Measurements from ENCODE around the gene NR2C2.

NR2C2 gene

DNA sequence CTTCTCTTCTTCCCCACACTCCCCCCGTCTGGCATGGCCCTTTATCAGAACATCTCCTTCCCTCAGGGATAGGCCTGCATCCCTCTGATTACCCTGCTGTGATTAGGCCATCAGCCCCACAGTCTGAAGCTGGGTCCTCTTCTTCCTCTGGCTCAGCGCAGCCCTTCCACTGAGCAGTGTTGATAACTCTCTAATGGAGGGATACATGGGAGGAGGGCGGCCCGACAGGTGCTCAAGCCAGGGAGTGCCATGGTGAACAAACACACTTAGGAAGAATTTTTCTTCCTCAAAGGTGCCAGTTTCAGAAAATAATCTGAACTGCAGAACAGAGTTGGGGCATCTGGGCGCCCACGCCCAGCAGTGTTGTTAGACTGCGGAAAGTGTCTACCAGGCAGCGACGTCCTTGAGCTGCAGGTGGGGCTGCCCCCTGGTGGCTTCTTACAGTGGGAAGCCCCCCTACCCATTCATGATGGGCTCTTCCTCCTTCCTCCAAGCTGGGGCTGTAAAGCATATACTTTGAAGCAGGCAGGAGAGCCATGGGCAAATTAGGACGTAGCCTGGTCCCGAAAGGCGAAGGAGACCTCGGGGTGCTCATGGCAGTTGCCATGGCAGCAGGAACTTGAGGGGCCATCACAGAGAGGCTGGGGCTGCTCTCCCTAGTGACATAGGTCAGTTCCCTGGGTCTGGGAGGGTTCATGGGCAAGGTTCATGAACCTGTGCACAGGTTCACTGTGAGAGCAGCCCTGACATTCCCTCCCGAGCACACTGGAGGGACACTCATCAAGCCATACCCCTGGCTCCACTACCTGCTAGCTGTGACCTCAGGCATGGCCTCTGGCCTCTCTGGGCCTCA lies 33.2 kb upstream of the NR2C2 start:
- DNase-seq (ENCODE audit: low spot score in 2 of 2) (no peak), ATAC-seq (no peak)
- Mint-ChIP-seq H3K9me3 (no peaks in the 10 kb centered on the region), H3K27ac (no peak overlapping the region), H3K4me3 (no peak overlapping the region), H3K4me1 (no peaks in the 10 kb centered on the region), H3K36me3 (no peaks in the 10 kb centered on the region)

DNA sequence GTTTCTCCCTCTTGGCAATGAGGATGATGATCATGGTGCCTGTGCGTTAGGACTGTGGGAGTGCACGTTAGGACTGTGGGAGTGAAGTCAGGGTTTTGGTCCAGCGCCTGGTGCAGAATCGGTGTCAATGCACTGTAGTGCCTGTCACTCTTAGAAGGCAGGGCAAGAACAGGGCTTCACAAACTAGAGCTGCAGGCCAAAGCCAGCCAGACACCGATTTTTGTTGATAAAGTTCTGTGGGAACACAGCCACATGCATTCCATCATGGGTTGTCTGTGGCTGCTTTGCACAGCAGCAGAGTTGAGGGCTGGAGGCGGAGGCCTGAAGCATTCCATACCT lies 32.6 kb upstream of the NR2C2 start:
- no peak for ATAC-seq

DNA sequence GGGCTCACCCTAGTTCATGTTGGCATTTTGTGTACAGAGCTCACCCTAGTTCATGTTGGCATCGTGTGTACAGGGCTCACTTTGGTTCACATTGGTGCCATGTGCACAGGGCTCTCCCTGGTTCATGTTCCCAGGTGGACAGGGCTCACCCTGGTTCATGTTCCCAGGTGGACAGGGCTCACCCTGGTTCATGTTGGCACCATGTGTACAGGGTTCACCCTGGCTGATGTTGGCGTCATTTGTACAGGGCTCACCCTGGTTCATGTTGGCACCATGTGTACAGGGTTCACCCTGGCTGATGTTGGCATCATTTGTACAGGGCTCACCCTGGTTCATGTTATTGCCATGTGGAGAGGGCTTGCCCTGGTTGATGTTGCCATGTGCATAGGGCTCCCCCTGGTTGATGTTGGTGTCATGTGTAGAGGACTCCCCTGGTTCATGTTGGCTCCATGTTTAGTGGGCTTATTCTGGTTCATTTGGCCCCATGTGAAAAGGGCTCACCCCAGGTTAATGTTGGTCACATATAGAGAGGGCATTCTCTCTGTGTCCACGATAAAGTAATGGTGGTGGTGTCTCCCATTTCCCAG lies 31.7 kb upstream of the NR2C2 start:
- ATAC-seq (peak; percentile 33), DNase-seq (ENCODE audit: low spot score in 2 of 2) (no peak)
- Mint-ChIP-seq H3K4me3 (no peak overlapping the region), H3K36me3 (no peaks in the 10 kb centered on the region), H3K27ac (no peak overlapping the region), H3K4me1 (no peaks in the 10 kb centered on the region), H3K9me3 (no peaks in the 10 kb centered on the region)

More for the DNA sequence above, 32.6 kb upstream of the NR2C2 start:
- no peaks in the 10 kb centered on the region for H3K9me3 Mint-ChIP-seq
- H3K27ac Mint-ChIP-seq, result no peak overlapping the region
- no peaks in the 10 kb centered on the region for H3K36me3 Mint-ChIP-seq
- H3K4me1 Mint-ChIP-seq, result no peaks in the 10 kb centered on the region
- no peak overlapping the region for H3K4me3 Mint-ChIP-seq
- DNase-seq (ENCODE audit: low spot score in 2 of 2), result no peak

GRCh38 chr3:14918356-14918860 lies 29.0 kb upstream of the NR2C2 start:
- Mint-ChIP-seq H3K9me3 (no peaks in the 10 kb centered on the region), H3K36me3 (no peaks in the 10 kb centered on the region), H3K4me1 (no peaks in the 10 kb centered on the region), H3K27ac (peak overlapping the region; percentile 80), H3K4me3 (no peak overlapping the region)
- ATAC-seq (no peak), DNase-seq (ENCODE audit: low spot score in 2 of 2) (no peak)

DNA sequence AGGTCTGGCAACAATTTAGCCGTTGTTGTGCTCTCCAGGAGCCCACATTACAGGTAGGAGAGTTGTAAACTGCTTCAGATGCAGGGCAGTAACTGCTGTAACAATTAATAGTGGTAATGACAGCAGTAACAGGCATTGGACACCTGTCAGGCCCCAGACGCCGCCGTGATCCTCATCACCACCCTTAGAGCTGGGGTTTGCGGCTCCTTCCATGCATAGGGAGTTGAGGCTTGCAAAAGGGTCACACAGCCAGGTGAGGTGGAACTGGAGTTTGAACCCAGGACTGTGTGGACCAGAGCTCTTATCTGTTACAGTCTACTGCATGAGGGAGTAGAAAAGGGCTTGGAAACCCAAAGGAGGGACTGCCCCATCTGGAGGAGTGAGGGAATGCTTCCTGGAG lies 26.8 kb upstream of the NR2C2 start:
- Mint-ChIP-seq H3K9me3 (no peaks in the 10 kb centered on the region), H3K36me3 (no peaks in the 10 kb centered on the region), H3K4me1 (no peaks in the 10 kb centered on the region), H3K4me3 (no peak overlapping the region), H3K27ac (no peak overlapping the region)
- no peak for ATAC-seq
- DNase-seq (ENCODE audit: low spot score in 2 of 2), result no peak

- DNase-seq (ENCODE audit: low spot score in 2 of 2), result peak; percentile 72 to 91
- Mint-ChIP-seq H3K27ac (no peak overlapping the region), H3K4me1 (no peaks in the 10 kb centered on the region)
Observed at GRCh38 chr3:14921034-14921616, 26.3 kb upstream of the NR2C2 start.

DNA sequence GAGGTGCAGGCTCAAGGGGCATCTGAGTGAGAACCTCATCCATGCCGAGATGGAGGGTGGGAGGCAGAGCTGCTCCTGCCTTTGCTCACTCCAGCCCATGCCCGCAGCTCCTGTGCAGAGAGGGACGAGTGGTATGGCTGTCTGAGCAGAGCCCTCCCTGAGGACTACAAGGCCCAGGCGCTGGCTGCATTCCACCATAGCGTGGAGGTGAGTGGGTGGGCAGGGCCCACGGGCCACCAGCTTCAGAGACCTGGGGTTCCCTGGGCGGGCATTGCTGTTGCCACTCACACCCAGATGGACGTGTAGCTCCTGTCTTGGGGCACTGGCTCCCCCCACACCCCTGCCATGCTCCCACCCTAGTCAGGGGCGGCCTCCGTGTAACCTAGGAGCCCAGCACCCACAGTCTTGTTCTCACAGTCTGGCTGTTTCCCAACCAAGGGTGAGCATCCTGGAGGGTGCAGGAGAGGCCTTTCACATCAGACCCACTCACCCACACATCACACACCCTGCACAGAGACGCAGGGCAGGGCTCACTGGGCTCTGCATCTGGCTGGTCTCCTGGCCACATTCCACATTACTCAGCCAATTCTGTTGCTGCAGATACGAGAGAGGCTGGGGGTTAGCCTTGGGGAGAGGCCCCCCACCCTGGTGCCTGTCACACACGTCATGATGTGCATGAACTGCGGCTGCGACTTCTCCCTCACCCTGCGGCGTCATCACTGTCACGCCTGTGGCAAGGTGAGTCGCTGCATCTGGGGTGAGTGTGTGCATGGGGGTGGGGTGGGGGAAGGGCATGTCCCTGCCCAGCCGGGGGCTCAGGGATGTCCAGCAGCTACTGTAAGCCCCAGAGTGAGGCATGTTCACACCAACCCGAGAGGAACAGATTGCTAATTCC lies 25.3 kb upstream of the NR2C2 start:
- H3K27ac Mint-ChIP-seq, result no peak overlapping the region
- ATAC-seq (no peak), DNase-seq (ENCODE audit: low spot score in 2 of 2) (no peak)
- no peaks in the 10 kb centered on the region for H3K4me1 Mint-ChIP-seq
- H3K36me3 Mint-ChIP-seq, result no peaks in the 10 kb centered on the region
- no peak overlapping the region for H3K4me3 Mint-ChIP-seq
- H3K9me3 Mint-ChIP-seq, result no peaks in the 10 kb centered on the region

More at GRCh38 chr3:14921034-14921616, 26.3 kb upstream of the NR2C2 start:
- ATAC-seq, result peak; percentile 90
- Mint-ChIP-seq H3K36me3 (no peaks in the 10 kb centered on the region), H3K9me3 (no peaks in the 10 kb centered on the region), H3K4me3 (no peak overlapping the region)

DNA sequence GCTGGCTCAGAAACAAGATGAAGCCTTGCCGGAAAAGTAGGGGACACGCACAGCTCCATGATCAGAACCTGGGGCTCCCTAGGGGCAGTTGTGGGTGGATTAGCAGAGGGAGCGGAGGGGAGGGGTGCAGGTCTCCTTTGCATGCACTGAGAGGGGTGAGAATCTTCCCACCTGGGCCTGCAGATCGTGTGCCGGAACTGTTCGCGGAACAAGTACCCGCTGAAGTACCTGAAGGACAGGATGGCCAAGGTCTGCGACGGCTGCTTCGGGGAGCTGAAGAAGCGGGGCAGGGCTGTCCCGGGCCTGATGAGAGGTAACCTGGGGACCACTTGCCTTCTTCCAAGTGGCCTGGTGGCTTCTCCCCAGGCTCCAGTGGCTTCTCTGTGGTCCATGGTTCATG lies 24.5 kb upstream of the NR2C2 start:
- ATAC-seq, result no peak
- Mint-ChIP-seq H3K36me3 (no peaks in the 10 kb centered on the region), H3K27ac (no peak overlapping the region), H3K4me1 (no peaks in the 10 kb centered on the region), H3K4me3 (no peak overlapping the region), H3K9me3 (no peaks in the 10 kb centered on the region)
- DNase-seq (ENCODE audit: low spot score in 2 of 2), result no peak

GRCh38 chr3:14923476-14923875 lies 23.9 kb upstream of the NR2C2 start:
- H3K4me3 Mint-ChIP-seq, result no peak overlapping the region
- H3K9me3 Mint-ChIP-seq, result no peaks in the 10 kb centered on the region
- no peak overlapping the region for H3K27ac Mint-ChIP-seq
- ATAC-seq (no peak), DNase-seq (ENCODE audit: low spot score in 2 of 2) (no peak)
- no peaks in the 10 kb centered on the region for H3K4me1 Mint-ChIP-seq
- no peaks in the 10 kb centered on the region for H3K36me3 Mint-ChIP-seq

- DNase-seq (ENCODE audit: low spot score in 2 of 2) (peak in 1 of 2 donors; percentile 56), ATAC-seq (no peak)
- H3K9me3 Mint-ChIP-seq, result no peaks in the 10 kb centered on the region
- no peaks in the 10 kb centered on the region for H3K4me1 Mint-ChIP-seq
- no peaks in the 10 kb centered on the region for H3K36me3 Mint-ChIP-seq
- H3K4me3 Mint-ChIP-seq, result no peak overlapping the region
- no peak overlapping the region for H3K27ac Mint-ChIP-seq
Observed at GRCh38 chr3:14925729-14926591, 21.4 kb upstream of the NR2C2 start.

- Mint-ChIP-seq H3K27ac (no peak overlapping the region), H3K36me3 (no peaks in the 10 kb centered on the region), H3K9me3 (no peaks in the 10 kb centered on the region), H3K4me1 (no peaks in the 10 kb centered on the region), H3K4me3 (no peak overlapping the region)
- ATAC-seq (no peak), DNase-seq (ENCODE audit: low spot score in 2 of 2) (no peak)
Observed at GRCh38 chr3:14926592-14926991, 20.8 kb upstream of the NR2C2 start.

DNA sequence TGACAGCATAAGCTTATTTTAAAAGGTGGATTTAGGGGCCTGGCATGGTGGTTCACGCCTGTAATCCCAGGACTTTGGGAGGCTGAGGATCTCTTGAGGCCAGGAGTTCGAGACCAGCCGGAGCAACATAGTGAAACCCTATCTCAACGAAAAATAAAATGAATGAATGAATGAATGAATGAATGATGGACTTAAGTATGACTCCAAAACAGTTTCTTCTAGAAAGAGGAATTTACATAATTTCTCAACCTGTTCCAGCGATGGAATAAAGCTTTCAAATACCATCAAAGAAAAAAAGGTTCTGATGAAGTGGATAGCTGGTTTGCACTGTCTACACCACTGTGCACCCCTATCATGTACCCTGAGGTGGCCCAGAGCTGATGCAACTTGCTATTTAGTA lies 20.1 kb upstream of the NR2C2 start:
- ATAC-seq (no peak), DNase-seq (ENCODE audit: low spot score in 2 of 2) (no peak)
- H3K27ac Mint-ChIP-seq, result no peak overlapping the region
- no peaks in the 10 kb centered on the region for H3K9me3 Mint-ChIP-seq
- H3K36me3 Mint-ChIP-seq, result no peaks in the 10 kb centered on the region
- H3K4me1 Mint-ChIP-seq, result no peaks in the 10 kb centered on the region
- no peak overlapping the region for H3K4me3 Mint-ChIP-seq

DNA sequence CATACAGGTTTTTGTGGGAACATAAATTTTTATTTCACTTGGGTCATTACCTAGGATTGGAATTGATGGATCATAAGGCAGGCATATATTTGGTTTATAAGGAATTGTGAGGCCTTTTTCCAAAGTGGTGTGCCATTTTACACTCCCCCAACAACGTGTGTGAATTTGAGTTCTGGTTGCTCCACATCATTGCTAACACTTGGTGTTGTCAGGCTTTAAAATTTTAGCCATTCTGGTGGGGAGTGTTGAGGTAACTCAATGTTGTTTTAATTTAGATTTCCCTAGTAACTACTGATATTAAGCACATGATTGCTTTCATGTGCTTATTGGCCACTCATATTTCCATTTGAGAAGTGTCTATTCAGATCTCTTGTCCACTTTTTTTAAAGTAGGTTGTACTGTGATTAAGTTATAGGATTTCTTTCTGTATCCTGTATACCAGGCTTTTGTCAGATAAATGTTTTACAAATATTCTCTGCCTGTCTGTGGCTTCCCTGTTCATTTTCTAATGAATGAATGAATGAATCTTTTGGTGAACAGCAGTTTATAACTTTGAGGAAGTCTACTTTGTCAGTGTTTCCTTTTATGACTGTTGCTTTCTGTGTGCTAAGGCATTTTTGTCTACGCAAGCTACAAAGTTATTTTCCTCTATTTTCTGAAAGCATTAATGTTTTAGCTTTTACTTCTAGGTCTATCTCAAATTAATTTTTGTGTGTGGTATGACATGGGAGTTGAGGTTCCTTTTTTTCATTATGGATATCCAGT lies 17.9 kb upstream of the NR2C2 start:
- H3K36me3 Mint-ChIP-seq, result no peaks in the 10 kb centered on the region
- no peak overlapping the region for H3K27ac Mint-ChIP-seq
- H3K9me3 Mint-ChIP-seq, result no peaks in the 10 kb centered on the region
- H3K4me3 Mint-ChIP-seq, result no peak overlapping the region
- ATAC-seq (no peak), DNase-seq (ENCODE audit: low spot score in 2 of 2) (no peak)
- no peaks in the 10 kb centered on the region for H3K4me1 Mint-ChIP-seq
